Measurements from ENCODE around the gene DMKN.
"Not testable (repeated sequence)": the region's sequence is repeated elsewhere in the genome, so short reads cannot be mapped to it uniquely, and the experiment has no call there.

The DMKN gene

DNA sequence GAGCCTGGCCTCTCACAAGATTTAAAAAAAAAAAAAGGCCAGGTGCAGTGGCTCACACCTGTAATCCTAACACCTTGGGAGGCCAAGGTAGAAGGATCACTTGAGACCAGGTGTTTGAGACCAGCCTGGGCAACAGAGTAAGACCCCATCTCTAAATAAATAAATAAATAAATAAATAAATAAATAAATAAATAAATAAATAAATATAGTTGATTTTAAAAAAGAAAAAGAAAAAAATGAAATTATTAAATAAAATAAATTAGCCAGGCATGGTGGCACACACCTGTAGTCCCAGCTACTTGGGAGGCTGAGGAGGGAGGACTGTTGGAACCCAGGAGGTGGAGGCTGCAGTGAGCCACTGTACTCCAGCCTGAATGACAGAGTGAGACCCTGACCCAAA lies 51.7 kb downstream of the DMKN start:
- not testable (repeated sequence) for DNase-seq (ENCODE audit: low read depth)

DNA sequence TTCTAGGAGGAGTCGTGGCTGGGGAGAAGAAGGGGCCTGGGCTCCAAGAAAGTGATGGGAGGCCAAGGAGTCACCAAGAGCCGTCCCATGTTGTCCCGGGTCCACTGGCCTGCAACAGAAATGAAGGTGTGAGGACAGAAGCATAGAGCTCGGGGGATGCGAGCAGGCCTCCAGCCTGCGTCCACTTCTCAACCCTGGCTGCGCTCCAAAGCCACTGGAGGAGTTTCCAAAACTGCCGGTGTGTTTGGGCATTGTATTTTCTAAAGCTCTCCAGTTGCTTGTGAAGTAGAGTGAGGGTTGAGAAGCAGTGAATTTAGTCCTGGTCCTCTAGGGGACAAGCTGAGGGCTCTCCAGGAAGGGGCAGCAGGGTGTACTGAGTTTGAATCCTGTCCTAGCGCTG lies 52.4 kb downstream of the DMKN start:
- no peak for DNase-seq (ENCODE audit: low read depth)

DNA sequence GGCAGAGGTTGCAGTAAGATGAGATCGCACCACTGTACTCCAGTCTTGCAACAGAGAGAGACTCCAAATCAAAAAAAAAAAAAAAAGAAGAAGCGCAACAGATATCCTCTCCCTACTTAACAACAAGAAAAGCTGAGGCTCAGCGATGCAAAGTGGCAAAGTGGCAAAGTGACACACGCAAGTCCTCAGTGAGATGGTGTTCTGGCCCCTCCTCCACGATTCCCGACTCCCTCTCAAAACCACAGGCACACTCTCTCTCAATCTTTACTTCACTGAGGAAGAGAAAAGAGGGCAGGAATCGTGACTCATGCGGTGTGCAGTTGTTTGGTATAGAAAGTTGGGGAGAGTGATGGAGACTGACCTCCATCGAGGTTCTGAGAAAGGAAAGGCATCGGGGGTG lies 52.8 kb downstream of the DMKN start:
- DNase-seq (ENCODE audit: low read depth), result no peak

DNA sequence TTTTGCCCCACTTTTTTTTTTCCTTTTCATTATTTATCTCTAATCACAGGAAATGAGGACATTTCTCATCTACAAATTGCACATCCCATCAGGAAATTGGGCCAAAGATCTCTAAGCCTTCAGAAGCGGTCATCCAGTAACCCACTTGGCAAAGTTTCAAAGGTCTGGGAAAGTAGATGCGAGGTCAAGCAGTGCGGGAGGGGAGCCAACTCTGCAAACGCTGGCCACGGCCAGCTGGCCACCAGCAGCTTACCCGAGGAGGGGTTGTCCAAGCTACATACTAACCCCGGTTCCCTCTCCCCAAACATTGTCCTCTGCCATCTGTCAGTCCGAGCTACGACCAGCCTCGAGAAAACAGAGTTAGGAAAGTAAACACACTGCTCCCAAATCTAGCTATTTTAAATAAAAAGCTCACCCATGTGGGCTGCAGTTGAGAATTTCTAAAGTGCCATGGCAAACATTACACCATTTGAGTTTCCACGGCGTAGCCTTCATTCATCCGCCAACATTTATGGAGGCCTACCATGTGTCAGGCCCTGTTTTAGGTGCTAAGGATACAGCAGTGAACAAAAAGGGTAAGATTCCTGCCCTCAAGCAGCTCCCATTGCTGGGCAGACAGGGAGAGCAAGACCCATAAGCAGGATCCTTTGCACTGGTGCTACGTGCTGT lies 53.9 kb downstream of the DMKN start:
- no peak for DNase-seq (ENCODE audit: low read depth)

DNA sequence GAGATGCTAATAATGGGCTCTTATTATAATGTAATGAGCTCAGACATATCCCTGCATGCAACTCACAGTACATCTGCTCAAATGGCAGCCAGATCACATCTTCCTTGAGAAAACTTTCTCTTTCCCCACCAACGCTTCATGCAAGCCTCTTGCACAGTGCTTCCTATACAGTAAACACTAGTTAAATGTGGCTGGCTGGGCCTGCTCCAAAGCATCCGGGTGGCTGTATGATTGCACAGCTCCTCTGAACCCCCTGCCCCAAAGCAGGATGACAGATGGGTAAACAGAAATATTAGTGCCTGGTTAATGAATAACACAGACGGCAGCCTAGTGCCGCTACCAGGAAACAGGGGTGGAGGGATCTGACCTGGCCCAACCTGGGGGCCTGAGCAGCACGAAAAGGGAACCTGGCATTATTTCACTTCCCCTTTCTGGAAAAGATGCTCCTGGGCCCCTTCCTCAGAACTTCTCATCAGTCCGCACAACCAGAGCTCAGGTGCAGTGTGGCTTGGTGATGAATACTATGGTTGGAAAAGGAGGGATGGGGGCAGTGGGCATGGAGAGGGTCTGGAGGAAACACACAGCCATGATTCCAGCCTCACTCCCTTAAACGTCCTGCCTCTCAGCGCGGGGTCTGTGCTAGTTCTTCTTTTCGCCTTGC lies 54.6 kb downstream of the DMKN start:
- no peak for DNase-seq (ENCODE audit: low read depth)

DNA sequence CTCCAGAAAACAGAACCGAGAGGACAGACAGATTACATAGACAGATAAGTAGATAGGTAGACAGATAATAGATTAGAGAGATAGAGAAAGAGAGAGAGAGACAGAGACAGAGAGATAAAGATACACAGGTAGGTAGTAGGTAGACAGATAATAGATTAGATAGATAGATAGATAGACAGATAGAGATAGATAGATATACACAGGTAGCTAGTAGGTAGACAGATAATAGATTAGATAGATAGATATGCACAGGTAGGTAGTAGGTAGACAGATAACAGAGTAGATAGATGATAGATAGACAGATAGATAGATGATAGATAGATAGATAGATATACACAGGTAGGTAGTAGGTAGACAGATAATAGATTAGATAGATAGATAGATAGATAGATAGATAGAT lies 55.3 kb downstream of the DMKN start:
- no peak for DNase-seq (ENCODE audit: low read depth)

DNA sequence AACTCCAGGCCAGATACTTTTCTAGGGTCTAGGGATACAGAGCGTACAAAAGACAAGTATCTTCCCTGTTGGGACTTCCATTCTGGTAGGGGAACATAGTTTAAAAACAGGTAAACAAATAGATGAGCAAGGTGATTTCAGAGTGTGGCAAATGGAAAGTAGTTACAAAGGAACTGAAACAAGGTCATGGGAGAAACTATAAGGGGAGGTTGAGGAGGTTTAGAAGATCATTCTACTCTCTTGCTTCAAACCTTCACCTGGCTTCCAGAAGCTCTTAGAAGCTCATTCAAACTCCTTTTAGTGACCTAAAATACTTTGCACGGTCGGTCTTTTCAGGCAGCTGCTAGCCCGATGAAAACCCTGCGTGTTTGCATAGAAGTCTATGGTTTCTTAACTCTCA lies 56.3 kb downstream of the DMKN start:
- no peak for DNase-seq (ENCODE audit: low read depth)

DNA sequence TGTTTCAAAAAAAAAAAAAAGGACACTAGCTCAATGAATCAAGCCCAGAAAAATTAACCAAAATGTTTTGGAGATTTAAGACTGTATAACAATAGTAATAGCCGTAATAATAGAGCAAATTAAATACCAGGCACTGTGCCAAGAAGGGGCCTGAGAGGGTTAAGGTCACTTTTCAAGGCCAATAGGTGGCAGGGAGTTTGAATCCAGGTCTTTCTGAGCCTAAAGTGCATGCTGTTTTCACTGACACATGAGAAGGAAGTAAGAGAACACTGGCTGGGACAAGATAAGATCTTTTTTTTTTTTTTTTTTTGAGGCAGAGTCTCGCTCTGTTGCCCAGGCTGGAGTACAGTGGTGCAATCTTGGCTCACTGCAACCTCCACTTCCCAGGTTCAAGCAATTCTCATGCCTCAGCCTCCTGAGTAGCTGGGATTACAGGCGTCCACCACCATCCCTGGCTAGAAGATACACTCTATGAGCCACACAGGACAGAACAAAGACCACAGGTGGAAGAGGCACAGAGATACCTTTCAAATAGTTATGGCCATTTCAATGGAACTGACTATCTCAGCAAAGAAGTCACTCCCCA lies 57.7 kb downstream of the DMKN start:
- no peak for DNase-seq (ENCODE audit: low read depth)

DNA sequence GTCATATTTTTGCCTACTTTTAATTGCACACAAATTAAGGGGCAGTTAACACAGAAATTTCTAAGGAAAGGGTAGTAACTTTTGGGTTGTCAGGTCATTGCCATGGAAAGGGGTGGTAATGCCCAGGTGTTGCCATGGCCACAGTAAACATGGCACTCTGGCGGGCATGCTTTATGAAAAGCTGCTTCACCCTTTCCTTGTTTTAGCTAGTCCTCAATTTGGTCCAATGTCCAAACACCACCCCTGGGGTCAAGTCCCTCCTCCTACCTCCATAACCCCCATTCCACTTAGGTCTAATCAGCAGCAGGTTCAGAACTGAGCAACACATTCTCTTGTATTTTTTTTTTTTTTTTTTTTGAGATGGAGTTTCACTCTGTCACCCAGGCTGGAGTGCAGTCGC lies 58.8 kb downstream of the DMKN start:
- no peak for DNase-seq (ENCODE audit: low read depth)

DNA sequence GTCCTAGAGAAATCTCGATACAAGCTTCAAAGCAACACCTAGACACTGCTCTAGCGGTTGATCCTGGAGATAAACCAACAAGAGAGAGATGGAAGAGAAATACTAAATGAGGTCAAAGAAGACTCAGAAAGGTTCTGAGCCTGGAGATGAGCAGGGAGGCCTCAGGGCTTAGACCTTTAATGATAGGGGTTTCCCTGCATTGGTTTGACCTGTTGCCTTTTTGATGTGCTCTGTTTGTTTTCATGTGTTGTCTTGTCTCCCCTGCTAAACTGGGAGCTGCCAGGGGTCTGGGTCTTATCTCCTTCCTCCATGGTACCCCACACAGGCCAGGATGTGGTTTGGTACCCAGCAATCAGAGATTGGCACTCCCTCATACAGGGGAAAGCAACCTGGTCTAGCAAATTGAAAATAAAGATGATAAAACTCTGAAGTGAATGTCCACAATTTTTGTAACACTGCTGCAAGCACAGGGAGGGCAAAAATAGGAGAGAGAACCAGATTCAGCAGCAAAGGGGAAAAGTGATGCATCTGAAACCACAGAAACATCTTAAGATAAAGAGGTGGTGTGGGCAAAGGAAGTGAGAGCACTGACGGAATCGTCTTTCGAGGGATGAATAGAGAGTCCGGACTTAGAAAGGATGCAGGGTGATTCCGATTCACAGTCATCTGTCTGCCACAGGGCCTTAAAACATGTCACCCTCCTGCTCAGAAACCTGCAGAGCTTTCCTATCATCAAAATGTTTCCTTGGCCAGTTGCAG lies 61.9 kb downstream of the DMKN start:
- no peak for DNase-seq (ENCODE audit: low read depth)

DNA sequence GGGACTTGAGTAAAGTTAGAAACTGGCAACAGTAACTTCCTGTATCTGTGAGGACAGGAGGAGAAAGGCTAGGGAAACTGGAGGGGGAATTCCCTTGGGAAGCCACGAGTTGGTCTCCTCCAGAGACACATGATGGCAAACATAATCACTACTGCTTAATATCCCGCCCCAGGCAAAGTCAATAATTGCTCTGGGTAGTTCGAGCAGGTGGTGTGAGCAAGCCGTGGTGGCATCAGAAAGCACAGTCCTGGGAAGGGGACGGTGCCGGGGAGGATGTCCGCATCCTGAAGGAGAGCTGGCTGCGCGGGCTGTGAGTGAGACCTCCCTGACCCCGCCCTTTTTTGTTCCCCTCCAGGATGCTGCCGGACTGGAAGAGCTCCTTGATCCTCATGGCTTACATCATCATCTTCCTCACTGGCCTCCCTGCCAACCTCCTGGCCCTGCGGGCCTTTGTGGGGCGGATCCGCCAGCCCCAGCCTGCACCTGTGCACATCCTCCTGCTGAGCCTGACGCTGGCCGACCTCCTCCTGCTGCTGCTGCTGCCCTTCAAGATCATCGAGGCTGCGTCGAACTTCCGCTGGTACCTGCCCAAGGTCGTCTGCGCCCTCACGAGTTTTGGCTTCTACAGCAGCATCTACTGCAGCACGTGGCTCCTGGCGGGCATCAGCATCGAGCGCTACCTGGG lies 63.9 kb downstream of the DMKN start:
- no peak for DNase-seq (ENCODE audit: low read depth)

DNA sequence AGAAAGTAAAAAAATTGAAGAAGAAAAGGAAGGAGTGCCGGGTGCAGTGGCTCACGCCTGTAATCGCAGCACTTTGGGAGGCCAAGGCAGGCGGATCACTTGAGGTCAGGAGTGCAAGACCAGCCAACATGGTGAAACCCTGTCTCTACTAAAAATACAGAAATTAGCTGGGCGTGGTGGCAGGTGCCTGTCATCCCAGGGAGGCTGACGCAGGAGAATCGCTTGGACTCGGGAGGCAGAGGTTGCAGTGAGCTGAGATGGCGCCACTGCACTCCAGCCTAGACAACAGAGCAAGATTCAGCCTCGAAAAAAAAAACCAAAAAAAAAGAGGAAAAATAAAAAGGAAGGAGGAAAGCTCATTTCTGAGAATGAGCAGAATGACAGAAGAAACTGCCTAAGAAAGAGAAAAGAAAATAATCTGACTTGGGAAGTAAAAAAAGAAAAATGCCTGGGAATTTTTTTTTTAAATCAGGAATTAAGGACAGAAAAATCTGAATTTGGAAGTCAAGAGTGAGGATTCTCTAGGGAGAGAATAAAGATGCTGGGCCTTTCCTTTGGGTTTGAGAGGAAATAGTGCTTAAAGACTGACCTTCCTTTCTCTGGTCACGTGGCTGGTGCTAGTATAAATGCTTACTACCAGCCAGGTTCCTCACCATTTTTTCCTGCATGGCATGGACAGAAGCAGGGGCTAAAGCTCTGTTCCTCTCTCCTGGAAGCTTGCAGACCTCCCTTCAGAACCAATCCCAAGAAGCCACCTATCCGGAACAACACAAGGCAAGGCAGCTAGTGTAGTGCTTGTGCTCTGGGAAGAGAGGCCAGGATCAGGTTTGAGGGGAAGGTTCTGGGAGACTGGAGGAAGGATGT lies 65.6 kb downstream of the DMKN start, which contains the start of gene FFAR2:
Gene FFAR2 (plus strand): TSS at position 652 of the 864 bp plus-strand sequence. CDS start 1,458 bp downstream, outside the sequence.
- no peak for DNase-seq (ENCODE audit: low read depth)

All from activated T-helper 9 cell treated with anti-CD3 and anti-CD28 coated beads, Interleukin-2, amount 50 U/mL, for 16 hours (primary cell).